GM12878 (cell line): ENCODE data around the gene SRM. TPM values are rescaled to one million over a fixed set of nuclear protein-coding genes. Genes with fewer than 3 reads are reported as not detected.

Experiments used
- ESRRA ChIP-seq: IDR thresholded peaks from 2 replicates; pipeline ENCODE4 v1.6.1; 2012; ENCODE audit warnings: mild to moderate bottlenecking, low read length, improper control_type of control experiment
- MTA3 ChIP-seq: IDR thresholded peaks from 2 replicates; pipeline ENCODE4 v1.6.1; 2012; ENCODE audit warnings: low read length, inconsistent platforms, borderline replicate concordance
- NR2F1 ChIP-seq: fragments of 450-650 bp; conservative IDR thresholded peaks from 2 replicates; pipeline ENCODE4 v1.6.1; 2017; ENCODE audit warnings: mild to moderate bottlenecking
- PBX3 ChIP-seq: IDR thresholded peaks from 2 replicates; pipeline ENCODE4 v1.6.1; 2011; ENCODE audit warnings: mild to moderate bottlenecking, low read depth, low read length, moderate library complexity; ENCODE audit not compliant: insufficient replicate concordance
- REST ChIP-seq: IDR thresholded peaks from 2 replicates; pipeline ENCODE4 v1.6.1; 2012; ENCODE audit warnings: mild to moderate bottlenecking, low read depth, low read length
- SIX5 ChIP-seq: IDR thresholded peaks from 2 replicates; pipeline ENCODE4 v1.6.1; 2011; ENCODE audit warnings: mild to moderate bottlenecking, low read depth, low read length, moderate library complexity; ENCODE audit not compliant: severe bottlenecking
- SMC3 ChIP-seq: IDR thresholded peaks from 2 replicates; pipeline ENCODE4 v1.6.1; 2011; ENCODE audit warnings: low read length, improper control_type of control experiment, borderline replicate concordance
- ZNF207 ChIP-seq: fragments of 450-650 bp; IDR thresholded peaks from 2 replicates; pipeline ENCODE4 v1.6.1; 2014; ENCODE audit warnings: antibody characterized with exemption, mild to moderate bottlenecking, borderline replicate concordance
- ZNF687 ChIP-seq: fragments of 450-650 bp; IDR thresholded peaks from 2 replicates; pipeline ENCODE4 v1.6.1; 2017; ENCODE audit warnings: mild to moderate bottlenecking, moderate library complexity
- polyA plus RNA-seq, 11 experiments: library from polyadenylated mRNA; depleted of rRNA in 4 of 11; unstranded in 6 of 11; stranded (reverse) in 5 of 11; fragments of >200 nt; fragmentation: Nextera tagmentation in 4 of 11; fragmentation: Illumina TruSeq in 1 of 11; extraction: Ambion mirVana in 4 of 11; extraction: Trizol in 1 of 11; gene quantifications; 1 replicate in 1 of 11; 2 replicates in 10 of 11; pipeline versions ENCODE4 v1.2.1 to v1.2.3, GENCODE V29; 2011 to 2016; ENCODE audit warnings: inconsistent platforms in 2 of 11, missing spikeins in 2 of 11, low read depth in 1 of 11
- total RNA-seq, 4 experiments: library from RNA; depleted of rRNA in 3 of 4; stranded (reverse); fragments of >200 nt in 3 of 4; fragmentation: Illumina TruSeq in 1 of 4; extraction: Trizol in 1 of 4; gene quantifications; 2 replicates each; pipeline versions ENCODE4 v1.2.1 to v1.2.3, GENCODE V29; 2013 to 2021

SRM gene
- total and polyA plus RNA-seq, 10 of the 15 experiments (the other 5 are each of a cell fraction or from before 2014, with no cell fraction given): 16.7 to 255 (median 81.2) TPM

- TF ChIP-seq ZNF687 (no peak), REST (no peak), PBX3 (no peak), MTA3 (no peak), SMC3 (no peak), ZNF207 (no peak), ESRRA (no peak), SIX5 (no peak), NR2F1 (no peak)
- TF ChIP-seq, all 136 proteins: peak for 0
Measured at GRCh38 chr1:11109047-11109760, 49.4 kb upstream of the SRM start (continued).
